Parathyroid adenoma (tissue), 2 donors: ENCODE data around the gene LPAR3.

Experiments used
- H2AFZ ChIP-seq: fragments of 300-600 bp; sonication (generic); one replicate; pipeline ENCODE4 v1.7.0; 2017; ENCODE audit warnings: antibody characterized with exemption, mild to moderate bottlenecking
- H3K27ac ChIP-seq: fragments of 300-600 bp; sonication (generic); one replicate; pipeline ENCODE4 v1.7.0; 2017
- H3K27me3 ChIP-seq: fragments of 300-600 bp; sonication (generic); one replicate; pipeline ENCODE4 v1.7.0; 2017; ENCODE audit warnings: low read length; ENCODE audit not compliant: control insufficient read depth, insufficient read depth
- H3K36me3 ChIP-seq: fragments of 300-600 bp; sonication (generic); one replicate; pipeline ENCODE4 v1.7.0; 2017; ENCODE audit warnings: low read length; ENCODE audit not compliant: control insufficient read depth, insufficient read depth
- H3K4me1 ChIP-seq: fragments of 300-600 bp; sonication (generic); one replicate; pipeline ENCODE4 v1.7.0; 2017; ENCODE audit warnings: control low read depth
- H3K4me2 ChIP-seq: fragments of 300-600 bp; sonication (generic); one replicate; pipeline ENCODE4 v1.7.0; 2017; ENCODE audit warnings: low read length
- H3K4me3 ChIP-seq: fragments of 300-600 bp; sonication (generic); one replicate; pipeline ENCODE4 v1.7.0; 2017; ENCODE audit warnings: low read depth, low read length
- H3K79me2 ChIP-seq: fragments of 300-600 bp; sonication (generic); one replicate; pipeline ENCODE4 v1.7.0; 2017; ENCODE audit warnings: control low read depth
- H3K9ac ChIP-seq: fragments of 300-600 bp; sonication (generic); one replicate; pipeline ENCODE4 v1.7.0; 2017; ENCODE audit warnings: mild to moderate bottlenecking
- H3K9me3 ChIP-seq: fragments of 300-600 bp; sonication (generic); one replicate; pipeline ENCODE4 v1.7.0; 2017; ENCODE audit warnings: low read length; ENCODE audit not compliant: control insufficient read depth
- TF ChIP-seq, protein P1 (sequence below): fragments of 300-600 bp; sonication (generic); IDR thresholded peaks from one replicate; pipeline ENCODE4 v1.7.0; 2017; ENCODE audit warnings: antibody characterized with exemption, mild to moderate bottlenecking
- donor health status: primary hyperparathyroidism.

LPAR3 gene

DNA sequence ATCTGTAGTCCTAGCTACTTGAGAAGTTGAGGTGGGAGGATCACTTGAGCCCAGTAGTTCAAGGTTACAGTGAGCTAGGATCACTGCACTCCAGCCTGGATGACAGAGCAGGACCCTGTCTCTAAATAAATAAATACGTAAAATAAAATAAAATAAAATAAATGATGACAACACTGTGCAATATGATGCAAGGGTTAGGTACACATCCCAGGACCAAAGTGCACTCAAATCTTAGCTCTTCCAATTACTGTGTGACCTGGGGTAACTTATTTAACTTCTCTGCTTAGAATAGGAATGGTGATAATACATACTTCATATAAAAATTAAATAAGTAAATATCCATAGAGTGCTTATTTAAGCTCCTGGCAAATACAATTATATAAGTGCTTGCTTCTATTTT lies 53.5 kb downstream of the LPAR3 start:
- H3K4me2 ChIP-seq: no peak overlapping the region
- TF ChIP-seq, protein P1, sequence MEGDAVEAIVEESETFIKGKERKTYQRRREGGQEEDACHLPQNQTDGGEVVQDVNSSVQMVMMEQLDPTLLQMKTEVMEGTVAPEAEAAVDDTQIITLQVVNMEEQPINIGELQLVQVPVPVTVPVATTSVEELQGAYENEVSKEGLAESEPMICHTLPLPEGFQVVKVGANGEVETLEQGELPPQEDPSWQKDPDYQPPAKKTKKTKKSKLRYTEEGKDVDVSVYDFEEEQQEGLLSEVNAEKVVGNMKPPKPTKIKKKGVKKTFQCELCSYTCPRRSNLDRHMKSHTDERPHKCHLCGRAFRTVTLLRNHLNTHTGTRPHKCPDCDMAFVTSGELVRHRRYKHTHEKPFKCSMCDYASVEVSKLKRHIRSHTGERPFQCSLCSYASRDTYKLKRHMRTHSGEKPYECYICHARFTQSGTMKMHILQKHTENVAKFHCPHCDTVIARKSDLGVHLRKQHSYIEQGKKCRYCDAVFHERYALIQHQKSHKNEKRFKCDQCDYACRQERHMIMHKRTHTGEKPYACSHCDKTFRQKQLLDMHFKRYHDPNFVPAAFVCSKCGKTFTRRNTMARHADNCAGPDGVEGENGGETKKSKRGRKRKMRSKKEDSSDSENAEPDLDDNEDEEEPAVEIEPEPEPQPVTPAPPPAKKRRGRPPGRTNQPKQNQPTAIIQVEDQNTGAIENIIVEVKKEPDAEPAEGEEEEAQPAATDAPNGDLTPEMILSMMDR: no peak
- no peaks in the 10 kb centered on the region for H3K79me2 ChIP-seq
- no peak overlapping the region for H3K4me3 ChIP-seq
- no peak overlapping the region for H2AFZ ChIP-seq
- no peaks in the 10 kb centered on the region for H3K4me1 ChIP-seq
- H3K36me3 ChIP-seq: no peaks in the 10 kb centered on the region
- H3K27me3 ChIP-seq: no peaks in the 10 kb centered on the region
- H3K9ac ChIP-seq: no peak overlapping the region
- no peak overlapping the region for H3K27ac ChIP-seq
- H3K9me3 ChIP-seq: no peaks in the 10 kb centered on the region

DNA sequence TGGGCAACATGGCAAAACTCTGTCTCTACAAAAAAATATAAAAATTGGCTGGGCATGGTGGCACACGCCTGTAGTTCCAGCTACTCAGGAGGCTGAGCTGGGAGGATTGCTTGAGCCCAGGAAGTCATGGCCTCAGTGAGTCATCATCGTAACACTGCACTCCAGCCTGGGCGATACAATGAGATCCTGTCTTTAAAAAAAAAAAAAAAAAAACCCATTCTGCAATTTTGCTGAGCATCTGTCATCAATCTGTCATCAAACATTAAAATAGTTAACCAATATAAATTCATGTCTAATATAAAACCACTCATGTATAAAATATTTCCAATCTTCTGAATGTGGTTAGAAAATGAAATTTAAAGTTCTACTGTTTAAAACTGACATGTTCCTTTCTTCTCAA lies 56.9 kb downstream of the LPAR3 start:
- Histone ChIP-seq H3K36me3 (no peaks in the 10 kb centered on the region), H3K4me2 (no peak overlapping the region), H3K27ac (no peak overlapping the region), H2AFZ (no peak overlapping the region), H3K79me2 (no peaks in the 10 kb centered on the region), H3K9me3 (no peaks in the 10 kb centered on the region), H3K4me1 (no peaks in the 10 kb centered on the region), H3K4me3 (no peak overlapping the region), H3K9ac (no peak overlapping the region), H3K27me3 (no peaks in the 10 kb centered on the region)
- TF ChIP-seq, protein P1: no peak

DNA sequence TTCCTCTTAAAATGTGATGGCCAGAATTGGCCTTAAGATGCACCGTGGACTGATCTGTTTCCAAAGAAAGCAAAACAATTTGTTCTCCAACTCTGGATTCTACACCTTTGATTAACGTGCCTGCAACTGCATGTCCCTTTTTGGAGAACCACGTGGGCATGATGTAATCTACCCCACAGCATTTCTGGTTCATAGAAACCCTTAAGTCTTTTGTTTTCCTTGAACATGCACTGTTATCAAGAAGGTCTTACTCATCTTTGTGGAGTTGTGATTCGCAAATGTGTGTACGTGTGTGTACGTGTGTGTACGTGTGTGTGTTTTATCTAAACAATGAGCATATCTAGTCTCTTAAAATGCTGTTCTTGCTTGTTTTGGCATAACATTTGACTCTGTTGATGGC lies 57.8 kb downstream of the LPAR3 start:
- no peak overlapping the region for H3K4me2 ChIP-seq
- TF ChIP-seq, protein P1: no peak
- H3K27ac ChIP-seq: no peak overlapping the region

DNA sequence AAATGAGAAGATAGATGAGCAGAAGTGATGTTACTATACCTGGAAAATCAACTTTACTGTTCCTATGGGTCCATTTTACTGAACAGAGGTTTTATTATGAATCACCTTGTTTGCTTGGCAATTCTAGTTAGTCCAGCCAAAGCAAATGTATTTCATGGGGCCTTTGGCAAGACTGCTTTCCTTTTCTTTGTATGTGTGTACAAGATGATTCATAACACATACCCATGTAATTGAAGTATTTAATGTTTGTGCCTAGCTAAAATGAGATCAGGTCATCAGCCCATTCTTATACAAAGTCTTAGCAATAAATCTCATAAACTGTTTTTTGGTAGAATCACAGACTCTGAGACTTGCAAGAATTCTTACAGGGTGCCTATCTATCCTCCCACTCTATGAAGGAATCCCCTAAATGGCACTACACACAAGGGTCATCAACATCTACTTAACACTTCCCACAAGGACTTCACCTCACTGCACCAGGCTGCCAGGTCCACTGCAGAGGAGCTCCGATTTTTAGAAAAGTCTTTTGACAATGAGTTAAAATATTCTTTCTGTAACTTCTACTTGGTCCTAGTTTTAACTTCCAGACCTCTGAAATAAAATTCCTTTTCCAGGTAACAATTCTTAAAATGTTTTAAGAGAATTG lies 58.5 kb downstream of the LPAR3 start:
- H2AFZ ChIP-seq: no peak overlapping the region
- H3K9ac ChIP-seq: no peak overlapping the region
- H3K4me1 ChIP-seq: no peaks in the 10 kb centered on the region
- H3K36me3 ChIP-seq: no peaks in the 10 kb centered on the region
- TF ChIP-seq, protein P1: no peak
- no peak overlapping the region for H3K4me3 ChIP-seq
- no peaks in the 10 kb centered on the region for H3K27me3 ChIP-seq
- no peak overlapping the region for H3K27ac ChIP-seq
- no peak overlapping the region for H3K4me2 ChIP-seq
- no peaks in the 10 kb centered on the region for H3K9me3 ChIP-seq
- H3K79me2 ChIP-seq: no peaks in the 10 kb centered on the region

More for the DNA sequence above, 57.8 kb downstream of the LPAR3 start:
- Histone ChIP-seq H3K4me1 (no peaks in the 10 kb centered on the region), H3K79me2 (no peaks in the 10 kb centered on the region), H3K27me3 (no peaks in the 10 kb centered on the region), H3K9me3 (no peaks in the 10 kb centered on the region), H2AFZ (no peak overlapping the region), H3K9ac (no peak overlapping the region), H3K36me3 (no peaks in the 10 kb centered on the region), H3K4me3 (no peak overlapping the region)

DNA sequence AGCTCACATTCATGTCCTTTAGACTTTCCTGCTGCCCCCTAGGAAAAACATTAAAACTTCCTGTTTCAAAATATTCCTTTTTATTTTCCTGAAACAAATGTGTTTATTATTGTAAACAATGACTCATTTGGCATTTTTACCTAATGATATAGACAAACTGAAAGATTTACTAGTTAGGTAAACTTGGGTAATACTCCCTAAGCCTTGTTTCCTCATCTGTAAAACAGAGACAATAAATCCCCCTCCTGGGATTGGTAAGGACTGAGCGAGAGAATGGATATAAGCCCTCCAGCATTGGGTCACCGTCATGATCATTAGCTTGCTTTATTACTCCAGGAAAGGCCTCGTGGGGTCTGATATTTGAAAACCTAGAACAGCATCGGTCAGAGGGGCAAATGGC lies 59.8 kb downstream of the LPAR3 start:
- Histone ChIP-seq H3K9ac (no peak overlapping the region), H3K4me3 (no peak overlapping the region), H3K4me1 (no peaks in the 10 kb centered on the region), H3K79me2 (no peaks in the 10 kb centered on the region), H3K27me3 (no peaks in the 10 kb centered on the region), H3K4me2 (no peak overlapping the region), H3K36me3 (no peaks in the 10 kb centered on the region), H3K27ac (no peak overlapping the region), H2AFZ (no peak overlapping the region), H3K9me3 (no peaks in the 10 kb centered on the region)
- TF ChIP-seq, protein P1: no peak
